GM18502 (cell line): ENCODE data around the gene POLR2I.
"Not testable (repeated sequence)": the region's sequence is repeated elsewhere in the genome, so short reads cannot be mapped to it uniquely, and the experiment has no call there.

Source experiments
- ATAC-seq: cut with Tn5 transposase; IDR thresholded peaks from one replicate; pipeline ENCODE4 v1.9.1; 2021; ENCODE audit warnings: mild to moderate bottlenecking; ENCODE audit not compliant: unreplicated experiment, poor library complexity

POLR2I gene

GRCh38 chr19:36136964-36137686, 22.4 kb upstream of the POLR2I start:
- ATAC-seq = no peak

- ATAC-seq = not testable (repeated sequence)
These were observed 20.2 kb upstream of the POLR2I start for GRCh38 chr19:36134867-36135266.

- not testable (repeated sequence) for ATAC-seq
These were observed 16.5 kb upstream of the POLR2I start for GRCh38 chr19:36131221-36131620.

GRCh38 chr19:36128392-36128736, 13.7 kb upstream of the POLR2I start:
- ATAC-seq = no peak

- ATAC-seq = no peak
These were observed 10.9 kb upstream of the POLR2I start for GRCh38 chr19:36125557-36125956.

- no peak for ATAC-seq
These were observed 6.9 kb upstream of the POLR2I start for GRCh38 chr19:36121486-36122124.

- no peak for ATAC-seq
These were observed 6.3 kb upstream of the POLR2I start for GRCh38 chr19:36120984-36121358.

GRCh38 chr19:36120092-36120983, 5.7 kb upstream of the POLR2I start:
- no peak for ATAC-seq

GRCh38 chr19:36116344-36116637, 1.6 kb upstream of the POLR2I start:
- no peak for ATAC-seq

GRCh38 chr19:36115453-36116343, 1.0 kb upstream of the POLR2I start, which contains the start of gene TBCB:
TSS of gene TBCB (plus strand) at chr19:36115468. CDS start at chr19:36115561, 93 bp downstream.
- ATAC-seq = peak; percentile 31

GRCh38 chr19:36113894-36114720, 568 bp downstream of the POLR2I start:
- ATAC-seq = no peak

- no peak for ATAC-seq
These were observed 1.2 kb downstream of the POLR2I start for GRCh38 chr19:36113425-36113824.

GRCh38 chr19:36112678-36113077, 2.0 kb downstream of the POLR2I start:
- ATAC-seq = no peak

GRCh38 chr19:36111200-36111539, 3.5 kb downstream of the POLR2I start:
- ATAC-seq = no peak

GRCh38 chr19:36110487-36111199, 4.0 kb downstream of the POLR2I start, which contains the start of gene OVOL3:
TSS of gene OVOL3 (plus strand) at chr19:36111143. CDS start at chr19:36111203, 60 bp downstream.
- no peak for ATAC-seq

GRCh38 chr19:36108684-36109083, 6.0 kb downstream of the POLR2I start:
- ATAC-seq = no peak

GRCh38 chr19:36106991-36107390, 7.7 kb downstream of the POLR2I start:
- no peak for ATAC-seq

- no peak for ATAC-seq
These were observed 8.2 kb downstream of the POLR2I start for GRCh38 chr19:36106441-36106840.
